B cell (primary cell): ENCODE results near the gene ATP9B.

Source experiments
- EZH2 ChIP-seq: IDR thresholded peaks from 2 replicates; pipeline ENCODE4 v1.6.1; 2012; ENCODE audit warnings: borderline replicate concordance, low read depth, mild to moderate bottlenecking, moderate library complexity, low read length; ENCODE audit not compliant: insufficient read depth, poor library complexity, severe bottlenecking
- TF ChIP-seq, protein P1 (sequence below): fragments of 200-600 bp; IDR thresholded peaks from one replicate; pipeline ENCODE4 v1.8.0; 2022; ENCODE audit warnings: antibody characterized with exemption, mild to moderate bottlenecking

DNA sequence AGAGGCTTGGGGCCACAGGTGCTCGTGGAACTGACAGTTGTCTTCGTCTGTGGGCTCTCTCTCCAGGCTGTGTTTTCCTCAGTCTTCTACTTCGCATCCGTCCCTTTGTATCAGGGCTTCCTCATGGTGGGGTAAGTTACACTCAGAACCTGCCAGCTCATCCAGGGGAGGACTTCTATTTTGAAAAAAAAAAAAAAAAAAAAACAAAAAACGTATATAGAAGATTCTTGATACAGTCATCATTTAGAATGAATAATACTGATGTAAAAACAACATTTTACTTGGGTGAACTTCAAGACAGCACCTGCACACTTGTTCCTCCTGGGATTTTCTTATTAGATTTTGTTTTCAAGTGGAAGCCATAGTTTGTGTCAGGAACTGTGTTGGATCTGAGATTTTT, 278.9 kb downstream of the ATP9B start:
- TF ChIP-seq, protein P1, sequence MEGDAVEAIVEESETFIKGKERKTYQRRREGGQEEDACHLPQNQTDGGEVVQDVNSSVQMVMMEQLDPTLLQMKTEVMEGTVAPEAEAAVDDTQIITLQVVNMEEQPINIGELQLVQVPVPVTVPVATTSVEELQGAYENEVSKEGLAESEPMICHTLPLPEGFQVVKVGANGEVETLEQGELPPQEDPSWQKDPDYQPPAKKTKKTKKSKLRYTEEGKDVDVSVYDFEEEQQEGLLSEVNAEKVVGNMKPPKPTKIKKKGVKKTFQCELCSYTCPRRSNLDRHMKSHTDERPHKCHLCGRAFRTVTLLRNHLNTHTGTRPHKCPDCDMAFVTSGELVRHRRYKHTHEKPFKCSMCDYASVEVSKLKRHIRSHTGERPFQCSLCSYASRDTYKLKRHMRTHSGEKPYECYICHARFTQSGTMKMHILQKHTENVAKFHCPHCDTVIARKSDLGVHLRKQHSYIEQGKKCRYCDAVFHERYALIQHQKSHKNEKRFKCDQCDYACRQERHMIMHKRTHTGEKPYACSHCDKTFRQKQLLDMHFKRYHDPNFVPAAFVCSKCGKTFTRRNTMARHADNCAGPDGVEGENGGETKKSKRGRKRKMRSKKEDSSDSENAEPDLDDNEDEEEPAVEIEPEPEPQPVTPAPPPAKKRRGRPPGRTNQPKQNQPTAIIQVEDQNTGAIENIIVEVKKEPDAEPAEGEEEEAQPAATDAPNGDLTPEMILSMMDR = no peak
- no peak for TF ChIP-seq EZH2
